ENCODE results near the gene ATP6V0E2. TPM values are rescaled to one million over a fixed set of nuclear protein-coding genes. Genes with fewer than 3 reads are reported as not detected.

Gene ATP6V0E2
- total and polyA plus RNA-seq, 12 donors: 27.5 to 119 (median 88.4) TPM

DNA sequence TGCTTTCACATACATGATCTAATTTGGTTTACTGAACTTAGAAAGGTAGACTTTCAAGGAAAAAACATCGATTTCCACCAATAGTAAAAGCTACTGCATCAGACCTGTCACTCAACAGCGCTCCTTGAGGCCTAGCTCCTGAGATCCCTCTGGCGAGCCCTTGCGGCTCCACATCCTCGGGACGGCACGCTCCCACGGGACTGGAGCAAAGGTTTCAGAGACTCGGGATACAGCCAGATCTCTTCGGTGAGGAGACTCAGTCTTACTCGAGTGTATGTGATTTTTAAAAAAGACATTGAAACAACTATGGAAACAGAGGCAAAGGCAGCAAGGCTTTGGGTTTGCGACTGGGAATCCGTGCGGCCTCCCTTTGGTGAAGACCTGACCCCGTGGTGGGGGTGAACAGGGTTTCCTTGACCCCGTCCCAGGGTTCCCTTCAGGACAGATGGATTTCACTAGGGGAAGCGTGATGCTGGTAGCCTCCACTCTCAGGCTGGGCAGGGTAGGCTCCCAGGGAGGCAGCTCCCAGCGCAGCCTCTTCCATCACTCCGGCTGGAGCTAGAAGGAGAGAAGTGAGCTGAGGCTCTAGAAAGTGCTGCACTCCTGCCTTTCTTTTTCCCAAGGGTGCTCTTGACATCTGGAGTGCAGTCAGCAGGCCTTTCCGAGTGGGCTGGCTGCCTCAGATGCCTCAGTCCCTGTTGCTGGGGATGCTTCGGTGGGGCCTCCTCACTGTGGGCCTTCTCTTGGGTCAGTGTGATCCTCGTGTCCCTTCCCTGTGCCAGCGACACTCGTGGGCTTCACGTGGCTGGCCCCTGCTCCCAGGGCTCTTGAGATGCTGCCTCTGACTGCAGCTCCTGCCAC lies 5.8 kb upstream of the ATP6V0E2 start:
- intact Hi-C loops (cut with DNase I): no loop called here
- no peaks in the 10 kb centered on the region for H3K27me3 ChIP-seq
- DNase-seq: no peak
- peaks cover 6 to 80% (median 26%) of the 10 kb centered on the region in 9 donors for H3K4me1 ChIP-seq
- WGBS, 2 donors: 78 to 79% methylated on average over 25 of the region's 25 CpGs
- H3K4me3 ChIP-seq: no peak overlapping the region
- TF ChIP-seq, protein P1, sequence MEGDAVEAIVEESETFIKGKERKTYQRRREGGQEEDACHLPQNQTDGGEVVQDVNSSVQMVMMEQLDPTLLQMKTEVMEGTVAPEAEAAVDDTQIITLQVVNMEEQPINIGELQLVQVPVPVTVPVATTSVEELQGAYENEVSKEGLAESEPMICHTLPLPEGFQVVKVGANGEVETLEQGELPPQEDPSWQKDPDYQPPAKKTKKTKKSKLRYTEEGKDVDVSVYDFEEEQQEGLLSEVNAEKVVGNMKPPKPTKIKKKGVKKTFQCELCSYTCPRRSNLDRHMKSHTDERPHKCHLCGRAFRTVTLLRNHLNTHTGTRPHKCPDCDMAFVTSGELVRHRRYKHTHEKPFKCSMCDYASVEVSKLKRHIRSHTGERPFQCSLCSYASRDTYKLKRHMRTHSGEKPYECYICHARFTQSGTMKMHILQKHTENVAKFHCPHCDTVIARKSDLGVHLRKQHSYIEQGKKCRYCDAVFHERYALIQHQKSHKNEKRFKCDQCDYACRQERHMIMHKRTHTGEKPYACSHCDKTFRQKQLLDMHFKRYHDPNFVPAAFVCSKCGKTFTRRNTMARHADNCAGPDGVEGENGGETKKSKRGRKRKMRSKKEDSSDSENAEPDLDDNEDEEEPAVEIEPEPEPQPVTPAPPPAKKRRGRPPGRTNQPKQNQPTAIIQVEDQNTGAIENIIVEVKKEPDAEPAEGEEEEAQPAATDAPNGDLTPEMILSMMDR (IDR thresholded peaks at IDR 0.05): no peak
- peak overlapping the region in 2 of 10 donors; percentile 15 to 71 for H3K27ac ChIP-seq
- peaks cover 0 to 44% (median 12%) of the 10 kb centered on the region in 9 donors for H3K36me3 ChIP-seq
- no peak for ATAC-seq
- no peaks in the 10 kb centered on the region for H3K9me3 ChIP-seq

DNA sequence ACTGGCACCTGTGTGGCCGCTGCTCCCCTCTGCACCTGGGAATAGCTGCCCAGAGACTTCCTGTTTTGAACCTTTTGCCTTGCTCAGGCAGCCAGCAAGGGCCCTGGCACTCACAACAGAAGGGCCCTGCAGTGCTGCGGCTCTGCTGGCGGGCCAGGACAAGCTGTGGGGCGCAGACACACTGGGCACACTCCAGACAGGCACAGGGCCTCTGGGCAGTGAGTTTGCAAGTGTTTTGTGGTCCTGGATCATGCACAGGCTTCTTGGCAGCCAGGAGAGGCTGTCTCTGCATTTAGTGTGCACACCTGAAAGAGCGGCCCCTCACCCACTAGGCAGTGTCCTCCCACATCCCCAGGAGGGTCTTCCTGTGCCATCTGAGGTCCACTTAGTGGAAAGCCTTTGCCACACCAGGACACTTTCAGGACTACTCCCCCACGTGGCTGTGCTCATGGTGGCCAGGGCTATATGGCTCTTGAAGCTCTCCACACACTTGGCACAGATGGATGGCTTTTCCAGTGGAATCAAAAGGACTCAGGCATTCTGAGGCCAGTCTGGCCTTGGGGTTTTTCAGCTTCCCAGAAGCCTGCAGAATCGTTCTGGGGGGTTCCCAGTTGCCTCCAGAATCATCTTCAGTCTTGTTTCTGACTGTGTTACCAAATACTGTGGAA lies 5.0 kb upstream of the ATP6V0E2 start:
- no peak for DNase-seq
- TF ChIP-seq, protein P1 (IDR thresholded peaks at IDR 0.05): no peak
- Histone ChIP-seq H3K4me3 (no peak overlapping the region), H3K27me3 (no peaks in the 10 kb centered on the region), H3K36me3 (peaks cover 0 to 36% (median 10%) of the 10 kb centered on the region in 9 donors), H3K4me1 (peaks cover 6 to 83% (median 26%) of the 10 kb centered on the region in 9 donors), H3K27ac (peak overlapping the region in 1 of 10 donors; percentile 71), H3K9me3 (no peaks in the 10 kb centered on the region)
- intact Hi-C loops (cut with DNase I): no loop called here
- ATAC-seq: no peak
- 78 to 81% methylated on average over 7 of the region's 7 CpGs for whole genome bisulfite sequencing, 2 donors

DNA sequence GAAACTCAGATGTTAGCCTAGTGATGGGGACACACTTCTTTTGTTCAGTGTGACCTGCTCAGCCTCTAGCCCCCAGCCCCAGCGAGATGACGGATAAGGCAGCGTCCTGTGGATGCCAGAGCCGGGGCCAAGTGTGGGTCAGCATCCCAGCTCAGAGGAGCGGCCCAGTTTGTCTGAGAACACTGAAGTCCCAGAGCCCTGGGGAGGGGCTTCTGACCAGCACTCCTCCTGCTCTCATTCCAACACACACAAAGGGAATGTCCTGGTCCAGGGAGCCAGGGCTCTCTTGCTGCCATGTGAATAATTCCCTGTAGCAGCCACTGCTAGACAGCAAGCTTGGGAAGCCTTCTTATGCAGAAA lies 4.5 kb upstream of the ATP6V0E2 start:
- no peak overlapping the region for H3K4me3 ChIP-seq
- H3K36me3 ChIP-seq: peaks cover 0 to 31% (median 5%) of the 10 kb centered on the region in 9 donors
- H3K27me3 ChIP-seq: no peaks in the 10 kb centered on the region
- TF ChIP-seq, protein P1 (IDR thresholded peaks at IDR 0.05): no peak
- 80 to 85% methylated on average over 5 of the region's 5 CpGs for WGBS, 2 donors
- DNase-seq: no peak
- intact Hi-C loops (cut with DNase I): no loop called here
- H3K27ac ChIP-seq: peak overlapping the region in 1 of 10 donors; percentile 71
- H3K9me3 ChIP-seq: no peaks in the 10 kb centered on the region
- no peak for ATAC-seq
- H3K4me1 ChIP-seq: peaks cover 7 to 87% (median 30%) of the 10 kb centered on the region in 9 donors

DNA sequence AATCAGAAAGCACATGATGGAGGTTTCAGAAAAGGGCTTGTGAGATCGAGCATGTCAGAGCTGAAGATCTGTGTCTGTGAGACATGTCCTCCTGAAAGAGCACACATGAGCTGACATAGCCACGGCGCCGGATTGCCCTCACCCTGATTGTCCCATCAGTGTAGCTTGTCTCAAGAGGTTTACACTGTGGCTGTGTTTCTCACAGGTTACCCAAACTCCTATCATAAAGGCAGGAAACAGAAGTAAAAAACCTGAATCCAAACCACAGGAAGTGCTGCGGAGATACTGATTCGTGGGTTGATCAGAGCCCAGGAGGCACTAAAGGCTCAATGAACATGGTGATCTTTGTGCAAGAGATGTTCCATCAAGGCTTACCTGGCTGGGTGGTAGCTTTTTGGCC lies 3.9 kb upstream of the ATP6V0E2 start:
- intact Hi-C loops (cut with DNase I): loop anchor here in 1 of 10 donors (5.0 kb wide), 1 partner anchor 33 kb away; the partner anchor contains the start of gene ZNF862
- TF ChIP-seq, protein P1 (IDR thresholded peaks at IDR 0.05): no peak
- WGBS, 2 donors: 79 to 82% methylated on average over 6 of the region's 6 CpGs
- Histone ChIP-seq H3K9me3 (no peaks in the 10 kb centered on the region), H3K36me3 (peaks cover 0 to 25% (median 0%) of the 10 kb centered on the region in 9 donors), H3K27ac (peak overlapping the region in 1 of 10 donors; percentile 71), H3K4me1 (peaks cover 9 to 90% (median 36%) of the 10 kb centered on the region in 9 donors), H3K4me3 (no peak overlapping the region), H3K27me3 (no peaks in the 10 kb centered on the region)
- ATAC-seq (no peak), DNase-seq (no peak)
